SIG-M5 (cell line): Measurements from ENCODE around the gene TRAF7.

Experiments used
- DNase-seq: peaks from one replicate; lab custom pipeline; 2025; lab: John Stamatoyannopoulos, UW

The TRAF7 gene

GRCh38 chr16:2183671-2184070 lies 28.1 kb downstream of the TRAF7 start:
- no peak for DNase-seq

DNA sequence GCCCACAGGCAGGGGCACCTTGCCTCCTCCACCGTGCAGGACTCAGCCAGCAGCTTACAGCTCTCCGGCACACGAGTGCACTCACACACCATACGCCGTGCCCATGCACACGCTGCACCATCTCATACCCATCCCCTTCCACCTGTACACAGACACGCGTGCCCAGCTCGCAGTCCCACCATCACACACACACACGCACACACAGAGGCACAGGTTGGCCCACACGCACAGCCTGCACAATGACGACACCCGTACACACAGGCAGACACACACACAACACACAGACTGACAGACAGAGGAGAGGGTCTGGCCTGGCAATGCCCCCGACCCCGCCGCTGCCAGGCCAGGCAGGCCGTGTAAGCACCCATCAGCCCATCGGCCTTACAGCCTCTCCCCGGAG lies 28.8 kb downstream of the TRAF7 start:
- DNase-seq: no peak

GRCh38 chr16:2184962-2185361 lies 29.4 kb downstream of the TRAF7 start:
- no peak for DNase-seq

- DNase-seq: no peak
Measured at GRCh38 chr16:2186064-2186463, 30.5 kb downstream of the TRAF7 start.

DNA sequence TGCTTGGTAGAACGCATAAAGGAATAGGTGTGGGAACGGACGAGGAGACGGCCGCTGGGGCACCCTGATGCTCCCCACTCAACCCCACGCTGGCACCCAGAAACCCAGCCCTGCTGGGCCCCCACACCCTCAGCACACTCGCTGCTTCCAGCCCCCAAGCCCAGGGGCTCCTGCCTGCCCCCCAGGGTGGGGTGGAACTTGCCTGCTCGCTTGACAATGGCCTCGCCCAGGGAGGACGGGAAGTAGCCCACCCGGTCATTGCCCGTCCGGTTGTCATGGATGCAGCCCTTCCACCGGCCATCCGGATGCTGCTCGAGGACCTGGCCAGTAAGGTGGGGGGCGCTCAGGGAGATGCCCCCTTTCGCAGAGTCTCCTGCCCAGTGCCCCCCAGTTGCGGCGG lies 30.9 kb downstream of the TRAF7 start:
- DNase-seq: no peak

DNA sequence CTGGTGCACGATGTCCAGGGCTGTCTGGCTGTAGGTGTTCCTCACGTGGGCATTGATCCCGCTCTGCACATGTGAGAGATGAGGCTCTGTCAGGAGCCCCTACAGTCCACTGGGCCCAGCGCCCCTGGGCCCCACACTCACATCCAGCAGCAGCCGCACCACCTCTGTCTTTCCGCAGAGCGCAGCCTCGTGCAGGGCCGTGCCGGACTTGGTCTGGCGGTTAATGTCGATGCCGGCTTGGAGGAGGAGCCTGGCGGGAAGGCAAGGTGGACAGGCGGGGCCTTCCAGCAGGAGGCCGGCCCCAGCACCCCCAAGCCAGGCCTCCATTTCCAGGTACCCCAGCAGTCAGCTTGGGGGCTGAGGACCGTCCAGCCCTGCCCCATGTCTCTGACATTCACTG lies 31.6 kb downstream of the TRAF7 start:
- DNase-seq: no peak

- no peak for DNase-seq
Measured at GRCh38 chr16:2188395-2188794, 32.8 kb downstream of the TRAF7 start.

GRCh38 chr16:2189252-2189893 lies 33.8 kb downstream of the TRAF7 start:
- no peak for DNase-seq

- DNase-seq: no peak
Measured at GRCh38 chr16:2190002-2190658, 34.5 kb downstream of the TRAF7 start.

- no peak for DNase-seq
Measured at GRCh38 chr16:2190659-2191445, 35.3 kb downstream of the TRAF7 start.

DNA sequence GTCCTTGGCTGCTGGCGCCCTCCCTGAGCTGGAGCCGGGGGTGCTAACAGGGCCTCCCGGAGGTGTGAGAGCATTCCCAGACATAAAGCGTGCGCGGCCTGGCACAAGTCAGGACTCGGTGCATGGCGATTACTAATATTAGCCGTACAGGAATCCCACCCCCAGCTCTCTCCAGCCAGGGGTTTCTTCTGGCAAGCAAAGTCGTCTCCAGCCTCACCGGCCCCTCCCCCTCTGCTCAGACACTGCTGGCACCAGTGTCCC lies 35.8 kb downstream of the TRAF7 start:
- DNase-seq: no peak

DNA sequence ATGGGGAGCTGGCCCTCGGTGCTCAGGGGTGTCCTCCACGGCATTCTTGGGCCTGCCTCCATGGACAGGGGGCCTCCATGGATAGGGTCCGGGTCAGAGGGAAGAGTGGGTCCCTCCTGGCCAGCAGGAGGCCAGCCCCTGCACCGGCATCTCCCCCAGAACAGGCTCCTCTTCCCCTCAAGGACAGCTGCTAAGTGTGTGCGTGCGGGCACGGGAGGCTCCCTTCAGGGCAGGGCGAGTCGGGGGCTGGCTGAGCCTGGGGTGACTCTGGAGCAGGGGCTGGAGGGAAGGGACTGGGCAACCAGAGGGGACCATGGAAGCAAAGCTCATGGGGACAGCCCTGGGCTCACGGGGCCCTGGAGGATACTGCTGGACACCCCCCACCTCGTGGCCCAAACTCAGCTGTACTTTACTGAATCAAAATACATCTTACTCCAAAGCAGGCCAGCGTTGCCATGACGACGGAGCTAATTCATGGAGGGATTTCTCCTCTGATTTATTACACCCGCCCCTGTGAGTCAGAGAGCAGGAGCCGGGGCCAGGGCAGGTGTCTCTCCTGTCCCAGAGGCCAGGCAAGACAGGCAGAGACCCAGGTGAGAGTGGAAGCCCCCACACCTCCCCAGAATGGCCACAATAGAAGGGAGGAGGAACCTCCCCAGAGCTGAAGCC lies 38.7 kb downstream of the TRAF7 start:
- no peak for DNase-seq

GRCh38 chr16:2194852-2195321 lies 39.3 kb downstream of the TRAF7 start:
- no peak for DNase-seq

GRCh38 chr16:2195322-2196161 lies 40.0 kb downstream of the TRAF7 start:
- no peak for DNase-seq

GRCh38 chr16:2196162-2196980 lies 40.8 kb downstream of the TRAF7 start, which contains the start of gene CASKIN1:
TSS of gene CASKIN1 (minus strand) at chr16:2196605. CDS start at chr16:2196432, 173 bp downstream.
- DNase-seq: no peak

GRCh38 chr16:2196981-2197511 lies 41.5 kb downstream of the TRAF7 start:
- DNase-seq: no peak

DNA sequence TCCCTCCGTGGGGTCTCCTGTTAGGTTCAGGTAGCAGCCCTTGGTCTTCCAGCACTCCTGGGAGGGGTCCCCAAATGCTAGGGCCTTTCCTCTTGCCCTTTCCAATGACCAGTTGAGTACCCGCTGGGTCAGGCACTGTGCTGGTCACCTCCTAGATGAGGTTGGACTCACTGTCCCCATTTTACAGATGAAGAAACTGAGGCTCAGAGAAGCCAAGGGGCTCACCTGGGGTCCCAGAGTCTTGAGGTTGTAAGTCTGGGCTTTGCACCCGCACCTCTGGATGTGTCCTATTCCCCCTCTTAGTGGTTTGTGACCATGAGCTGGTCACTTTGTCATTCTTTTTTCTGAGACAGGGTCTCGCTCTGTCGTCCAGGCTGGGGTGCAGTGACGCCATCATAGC lies 42.2 kb downstream of the TRAF7 start:
- DNase-seq: no peak

DNA sequence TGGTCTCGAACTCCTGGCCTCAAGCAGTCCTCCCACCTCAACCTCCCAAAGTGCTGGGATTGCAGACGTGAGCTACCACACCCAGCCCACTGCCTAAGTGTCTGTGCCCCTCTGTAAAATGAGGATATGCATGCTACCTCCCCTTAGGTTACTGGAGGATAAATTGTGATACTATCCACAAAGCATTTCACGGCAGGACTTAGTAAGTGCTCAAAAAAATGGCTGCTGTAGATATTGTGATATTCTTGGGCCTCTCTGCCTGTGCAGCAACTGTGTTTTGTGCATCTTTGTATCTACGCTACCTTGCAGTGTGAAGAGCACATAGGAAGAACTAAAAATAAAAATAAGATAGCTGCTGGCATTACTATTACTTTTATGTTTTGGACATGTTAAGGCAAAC lies 42.7 kb downstream of the TRAF7 start:
- DNase-seq: no peak

DNA sequence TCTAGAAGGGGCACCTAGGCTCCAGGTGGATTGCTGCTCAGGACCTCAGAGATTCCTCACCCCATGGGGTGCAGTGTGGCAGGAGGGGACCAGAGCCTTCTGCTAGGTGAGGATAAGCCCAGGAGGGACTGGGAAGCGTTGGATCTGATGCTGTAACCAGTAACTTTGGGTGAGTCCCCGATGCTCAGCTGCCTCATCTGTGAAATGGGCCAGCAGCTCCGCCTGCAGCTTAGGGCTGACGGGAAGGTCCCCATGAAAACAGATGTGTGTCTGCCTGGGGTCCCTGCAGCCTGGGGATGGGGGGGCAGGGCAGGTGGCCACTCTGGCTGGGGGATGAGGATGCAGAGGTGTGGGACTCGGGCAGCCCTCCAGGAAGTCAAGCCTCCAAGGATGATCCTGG lies 43.5 kb downstream of the TRAF7 start:
- DNase-seq: no peak

GRCh38 chr16:2199621-2200139 lies 44.1 kb downstream of the TRAF7 start:
- no peak for DNase-seq
